ENCODE data around the gene LRRK2.

- no peak for TF ChIP-seq POLR2A (IDR thresholded peaks at IDR 0.05)
- no peak for TF ChIP-seq CTCF (IDR thresholded peaks at IDR 0.05)
Measured at GRCh38 chr12:40202095-40203059, 22.4 kb upstream of the LRRK2 start.
